Measurements from ENCODE around the gene SFMBT2.

The SFMBT2 gene

GRCh38 chr10:7258948-7259523 is 151.8 kb downstream of the SFMBT2 start:
- no peak overlapping the region for H3K27ac Mint-ChIP-seq
- H3K27me3 Mint-ChIP-seq (ENCODE audit: low read depth) = peaks cover 10% of the 10 kb centered on the region
- H3K36me3 Mint-ChIP-seq (ENCODE audit: low read depth) = peaks cover 7% of the 10 kb centered on the region
- H3K9me3 Mint-ChIP-seq = no peaks in the 10 kb centered on the region
- no peak for TF ChIP-seq CTCF (IDR thresholded peaks at IDR 0.05; ENCODE audit: unreplicated experiment in 3 of 3)
- peaks cover 21% of the 10 kb centered on the region for H3K4me1 Mint-ChIP-seq
- H3K4me3 Mint-ChIP-seq = no peak overlapping the region

GRCh38 chr10:7255517-7255916 is 155.3 kb downstream of the SFMBT2 start:
- Mint-ChIP-seq H3K4me3 (no peak overlapping the region), H3K27ac (no peak overlapping the region), H3K9me3 (no peaks in the 10 kb centered on the region), H3K4me1 (peaks cover 13% of the 10 kb centered on the region), H3K36me3 (ENCODE audit: low read depth) (peaks cover 17% of the 10 kb centered on the region), H3K27me3 (ENCODE audit: low read depth) (peaks cover 4% of the 10 kb centered on the region)
- TF ChIP-seq CTCF (IDR thresholded peaks at IDR 0.05; ENCODE audit: unreplicated experiment in 3 of 3) = no peak

- Mint-ChIP-seq H3K4me3 (no peak overlapping the region), H3K27me3 (ENCODE audit: low read depth) (peaks cover 4% of the 10 kb centered on the region), H3K4me1 (no peaks in the 10 kb centered on the region), H3K36me3 (ENCODE audit: low read depth) (peaks cover 17% of the 10 kb centered on the region), H3K27ac (no peak overlapping the region), H3K9me3 (no peaks in the 10 kb centered on the region)
- no peak for TF ChIP-seq CTCF (IDR thresholded peaks at IDR 0.05; ENCODE audit: unreplicated experiment in 3 of 3)
Observed at GRCh38 chr10:7251696-7252465, 159.0 kb downstream of the SFMBT2 start.

GRCh38 chr10:7250236-7250635 is 160.6 kb downstream of the SFMBT2 start:
- peaks cover 20% of the 10 kb centered on the region for H3K36me3 Mint-ChIP-seq (ENCODE audit: low read depth)
- TF ChIP-seq CTCF (IDR thresholded peaks at IDR 0.05; ENCODE audit: unreplicated experiment in 3 of 3) = no peak
- H3K27me3 Mint-ChIP-seq (ENCODE audit: low read depth) = peaks cover 7% of the 10 kb centered on the region
- H3K9me3 Mint-ChIP-seq = no peaks in the 10 kb centered on the region
- no peak overlapping the region for H3K27ac Mint-ChIP-seq
- no peaks in the 10 kb centered on the region for H3K4me1 Mint-ChIP-seq
- H3K4me3 Mint-ChIP-seq = no peak overlapping the region

- peaks cover 5% of the 10 kb centered on the region for H3K4me1 Mint-ChIP-seq
- no peak overlapping the region for H3K27ac Mint-ChIP-seq
- H3K9me3 Mint-ChIP-seq = no peaks in the 10 kb centered on the region
- no peak for TF ChIP-seq CTCF (IDR thresholded peaks at IDR 0.05; ENCODE audit: unreplicated experiment in 3 of 3)
- peaks cover 23% of the 10 kb centered on the region for H3K36me3 Mint-ChIP-seq (ENCODE audit: low read depth)
- peaks cover 7% of the 10 kb centered on the region for H3K27me3 Mint-ChIP-seq (ENCODE audit: low read depth)
- H3K4me3 Mint-ChIP-seq = no peak overlapping the region
Observed at GRCh38 chr10:7248585-7249164, 162.2 kb downstream of the SFMBT2 start.
